Measurements from ENCODE around the gene NCK2.

The NCK2 gene

DNA sequence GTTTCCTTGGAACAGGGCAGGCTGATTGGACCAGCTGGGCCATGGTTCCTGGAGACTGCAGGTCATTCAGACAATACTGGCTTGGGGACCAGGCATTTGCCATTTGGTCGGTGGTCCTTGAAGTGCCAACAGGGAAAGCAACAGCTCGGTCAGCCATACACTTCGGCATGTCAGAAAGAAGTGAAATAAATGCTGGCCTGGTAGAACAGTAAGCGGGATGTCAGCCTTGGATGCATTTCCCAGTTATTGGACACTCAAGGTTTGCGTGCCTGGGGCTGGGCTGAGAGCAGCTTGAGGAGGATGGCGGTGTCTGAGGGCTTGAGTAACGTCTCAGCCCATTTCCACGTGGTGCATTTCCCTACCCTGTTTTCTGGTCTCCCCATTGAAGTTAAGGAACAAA lies 75.4 kb downstream of the NCK2 start:
- DNase-seq, result no peak

DNA sequence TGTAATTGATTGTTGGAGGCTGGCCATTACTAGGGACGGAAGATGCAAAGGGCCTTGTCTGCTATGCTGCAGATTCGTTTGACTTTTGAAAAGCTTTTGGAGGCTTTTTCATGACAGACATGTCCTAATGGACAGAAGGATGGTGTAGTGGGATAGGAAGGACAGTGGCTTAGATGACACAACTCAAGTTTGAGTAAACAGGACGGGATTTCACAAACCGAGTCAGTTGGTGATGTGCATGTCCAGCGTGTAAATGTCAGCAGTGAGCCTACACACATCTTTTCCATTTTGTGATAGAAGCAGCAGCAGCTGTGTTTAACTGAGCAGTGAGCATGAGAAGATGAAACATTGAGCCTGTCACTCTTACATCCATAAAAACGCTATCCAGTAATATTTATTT lies 76.0 kb downstream of the NCK2 start:
- DNase-seq, result no peak

DNA sequence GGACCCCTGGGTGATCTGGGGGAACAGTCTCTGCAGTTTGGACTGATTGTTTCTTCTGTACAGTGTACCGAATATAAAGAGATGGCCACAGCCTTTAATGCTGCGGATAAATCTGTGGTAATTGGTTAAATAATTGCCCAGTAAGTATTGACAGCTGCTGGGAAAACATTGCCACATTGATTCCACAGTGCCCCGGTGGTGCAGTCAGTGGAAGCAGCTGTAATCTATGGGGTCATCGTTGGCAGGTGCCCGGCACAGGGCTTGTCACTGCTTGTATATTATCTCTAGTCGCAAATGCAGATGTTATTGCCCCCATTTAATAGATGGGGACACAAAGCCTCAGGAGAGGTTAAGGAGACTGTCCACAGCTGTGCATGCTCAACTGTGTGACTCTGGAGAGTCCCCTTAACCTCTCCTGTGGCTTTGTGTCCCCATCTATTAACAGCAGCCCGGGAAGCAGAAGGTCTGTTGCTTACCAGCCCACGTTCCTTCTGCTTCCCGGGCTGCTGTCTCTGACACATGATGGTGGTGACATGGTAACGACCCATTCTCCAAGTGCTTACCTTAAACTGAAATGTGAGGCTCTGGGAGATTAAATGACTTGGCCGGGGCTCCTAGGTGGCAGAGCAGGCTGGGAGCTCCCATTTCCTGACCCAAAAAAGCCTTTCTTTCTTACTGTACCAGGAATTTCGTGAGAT lies 76.9 kb downstream of the NCK2 start:
- no peak for DNase-seq

DNA sequence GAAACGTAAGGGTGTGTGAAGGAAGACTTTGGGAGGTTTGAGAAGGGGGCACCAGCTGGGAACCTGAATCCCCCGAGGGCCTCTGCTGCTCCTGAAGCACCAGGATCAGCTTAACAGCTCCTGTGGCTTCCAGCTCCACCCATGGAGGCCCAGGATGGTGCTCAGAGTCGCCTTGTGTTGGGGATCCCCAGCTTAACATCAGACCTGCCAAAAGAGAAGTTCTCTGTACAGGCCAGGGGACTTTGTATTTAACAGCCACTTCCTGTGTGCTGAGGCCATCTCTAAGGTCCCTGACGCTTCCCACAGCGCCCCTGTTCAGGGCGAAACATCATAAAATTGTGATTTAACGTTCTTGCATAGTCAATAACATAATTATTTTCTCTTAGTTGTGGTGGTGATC lies 77.5 kb downstream of the NCK2 start:
- no peak for DNase-seq

DNA sequence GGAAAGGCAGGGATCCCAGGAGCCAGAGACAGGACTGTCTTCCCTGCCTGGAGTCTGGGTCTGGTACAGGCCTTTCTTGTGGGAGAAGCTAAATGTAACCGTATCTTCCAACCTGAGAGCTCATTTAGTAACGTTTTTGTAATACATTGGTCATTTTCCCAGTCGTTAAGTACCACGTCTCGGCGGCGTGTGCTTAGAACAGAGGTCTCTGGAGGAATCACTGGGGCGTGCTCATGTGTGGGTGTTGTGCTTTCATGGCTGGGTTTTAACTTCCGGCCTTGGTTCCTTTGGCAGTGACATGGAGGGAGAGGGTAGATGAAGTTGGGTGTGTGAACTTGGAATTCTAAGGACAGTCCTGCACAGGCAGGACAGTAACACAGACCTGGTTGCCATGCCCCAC lies 79.7 kb downstream of the NCK2 start:
- no peak for DNase-seq

DNA sequence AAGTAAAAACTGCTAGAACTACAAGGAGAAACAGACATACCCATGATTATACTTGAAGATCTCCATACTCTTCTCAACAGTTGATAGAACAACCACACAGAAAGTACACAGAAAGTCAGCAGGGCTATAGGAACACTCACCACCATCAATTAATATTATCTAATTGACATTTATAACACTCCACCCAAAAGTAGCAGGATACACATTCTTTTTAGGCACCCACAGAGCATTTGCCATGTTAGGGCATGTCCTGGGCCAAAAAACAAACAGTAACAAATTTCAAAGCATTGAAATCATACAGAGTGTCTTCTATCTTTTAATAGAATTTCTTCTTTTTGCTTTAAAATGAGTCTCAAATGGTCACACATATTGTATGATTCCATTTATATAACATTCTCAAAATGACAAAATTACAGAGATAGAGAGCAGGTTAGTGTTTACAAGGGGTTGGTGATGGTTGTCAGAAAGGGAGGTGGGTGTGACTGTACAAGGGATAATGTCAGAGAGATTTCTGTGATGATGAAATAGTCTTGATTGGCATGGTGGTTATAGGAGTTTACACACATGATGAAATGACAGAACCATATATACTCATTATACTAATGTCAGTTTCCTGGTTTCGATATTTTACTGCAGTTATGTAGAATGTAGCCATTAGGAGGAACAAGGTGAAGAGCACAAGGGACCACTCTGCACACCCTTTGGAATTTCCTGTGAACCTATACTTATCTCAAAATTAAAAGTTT lies 82.8 kb downstream of the NCK2 start:
- no peak for DNase-seq

DNA sequence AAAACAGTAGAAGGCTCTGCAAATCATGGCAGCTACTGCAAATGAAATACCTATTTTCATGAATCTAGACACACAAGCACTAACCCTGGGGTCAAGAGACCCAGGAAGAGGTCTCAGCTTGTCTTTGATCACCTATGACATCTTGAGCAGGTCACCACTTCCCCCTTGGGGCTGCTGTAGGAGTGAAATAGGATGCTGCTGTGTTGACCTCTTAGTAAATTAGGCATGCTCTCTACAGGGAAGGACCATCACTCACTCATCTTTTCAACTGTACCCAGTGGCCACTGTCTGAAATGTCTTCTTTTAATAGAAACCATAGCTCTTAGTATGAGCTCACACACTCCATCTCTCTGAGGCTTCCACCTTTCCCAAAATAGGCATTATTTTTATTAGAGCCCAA lies 83.8 kb downstream of the NCK2 start:
- DNase-seq, result no peak

DNA sequence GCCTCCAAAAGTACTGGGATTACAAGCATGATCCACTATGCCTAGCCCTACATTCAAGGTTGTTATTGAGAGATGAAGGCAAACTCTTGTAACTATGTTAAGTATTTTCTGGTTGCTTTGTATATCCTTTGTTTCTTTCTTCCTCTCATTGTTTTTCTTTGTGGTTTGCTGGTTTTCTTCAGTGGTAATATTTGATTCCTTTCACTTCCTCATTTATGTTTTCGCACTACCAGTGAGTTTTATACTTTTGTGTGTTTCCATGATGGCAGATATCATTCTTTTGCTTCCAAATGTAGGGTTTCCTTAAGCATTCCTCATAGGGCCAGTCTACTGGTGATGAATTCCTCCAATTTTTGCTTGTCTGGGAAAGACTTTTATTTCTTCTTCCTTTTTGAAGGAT lies 90.2 kb downstream of the NCK2 start:
- DNase-seq, result no peak

DNA sequence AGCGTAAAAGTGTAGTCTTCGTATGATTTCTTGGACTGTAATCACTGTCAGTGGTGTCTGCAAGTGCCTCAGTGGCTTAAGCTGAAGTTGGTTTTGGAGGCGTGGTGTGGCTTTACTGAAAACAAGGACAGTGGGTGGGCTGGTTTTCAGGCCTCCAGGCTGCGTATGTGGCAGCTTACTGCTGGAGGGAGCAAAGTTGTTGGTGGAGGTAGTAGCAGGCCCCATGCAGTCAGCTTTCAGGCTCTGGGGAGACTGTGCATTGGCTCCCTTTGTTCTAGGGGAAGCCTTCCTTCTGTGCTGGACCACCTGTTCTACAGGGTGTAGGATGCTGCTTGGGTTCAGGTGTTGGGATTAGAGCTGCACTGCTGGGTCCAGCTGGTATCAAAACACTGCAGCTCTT lies 91.6 kb downstream of the NCK2 start:
- DNase-seq, result no peak

DNA sequence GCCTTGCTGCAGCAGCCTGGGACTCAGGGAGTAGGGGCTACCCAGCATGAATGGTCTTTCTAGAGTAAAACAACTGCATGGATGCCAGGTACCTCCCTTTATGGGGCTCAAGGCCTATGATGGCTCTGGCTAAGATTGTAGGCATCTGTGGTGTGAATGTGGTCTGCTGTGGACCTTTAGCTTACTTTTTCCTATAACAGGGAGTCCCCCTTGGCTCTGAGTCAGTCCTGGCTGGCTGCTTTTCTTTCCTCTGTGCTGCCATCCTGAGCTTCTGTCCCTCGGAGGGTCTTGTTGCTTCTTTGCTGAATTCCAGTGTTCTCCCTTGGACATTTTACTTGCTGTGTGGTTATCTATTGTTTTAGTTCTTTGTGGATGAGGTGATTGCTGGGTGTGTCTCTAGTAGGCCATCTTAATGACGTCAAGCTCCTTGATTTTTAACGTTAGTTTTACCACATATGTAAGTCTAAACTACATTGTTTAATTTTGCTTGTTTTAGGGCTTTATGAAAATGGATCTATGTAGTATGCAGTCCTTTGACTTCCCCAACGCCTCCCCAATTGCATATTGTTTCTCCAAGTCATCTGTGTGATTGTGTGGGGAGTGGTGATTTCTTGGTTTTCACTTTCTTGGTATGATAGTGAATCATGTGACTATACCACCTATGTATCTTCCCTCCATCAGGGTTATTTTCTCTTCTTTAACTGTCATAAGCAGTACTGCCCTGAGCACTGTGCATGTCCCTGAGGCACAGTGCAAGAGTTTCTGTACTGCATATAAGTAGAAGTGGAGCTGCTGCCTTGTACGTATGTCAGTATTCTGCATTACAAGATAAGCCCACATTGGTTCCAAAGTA lies 92.4 kb downstream of the NCK2 start:
- no peak for DNase-seq

DNA sequence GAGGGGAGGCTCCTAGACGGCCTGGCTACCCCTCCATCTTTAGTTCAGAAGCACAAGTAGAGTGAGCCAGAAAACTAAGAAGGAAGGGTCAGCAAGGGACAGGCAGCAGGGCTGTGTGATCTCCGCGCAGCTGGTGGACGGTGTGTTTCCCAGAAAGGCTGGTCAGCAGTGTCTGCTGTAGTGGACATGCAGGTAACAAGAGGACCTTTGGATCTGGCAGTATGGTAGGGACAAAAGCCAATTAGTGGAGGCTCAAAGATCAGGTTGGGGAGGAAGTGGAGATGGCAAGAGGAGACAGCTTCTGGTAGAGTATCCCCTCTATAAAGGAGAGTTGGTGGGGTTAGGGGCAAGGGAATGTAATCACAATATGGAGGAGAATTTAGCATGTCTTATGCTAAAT lies 95.1 kb downstream of the NCK2 start:
- DNase-seq, result no peak

DNA sequence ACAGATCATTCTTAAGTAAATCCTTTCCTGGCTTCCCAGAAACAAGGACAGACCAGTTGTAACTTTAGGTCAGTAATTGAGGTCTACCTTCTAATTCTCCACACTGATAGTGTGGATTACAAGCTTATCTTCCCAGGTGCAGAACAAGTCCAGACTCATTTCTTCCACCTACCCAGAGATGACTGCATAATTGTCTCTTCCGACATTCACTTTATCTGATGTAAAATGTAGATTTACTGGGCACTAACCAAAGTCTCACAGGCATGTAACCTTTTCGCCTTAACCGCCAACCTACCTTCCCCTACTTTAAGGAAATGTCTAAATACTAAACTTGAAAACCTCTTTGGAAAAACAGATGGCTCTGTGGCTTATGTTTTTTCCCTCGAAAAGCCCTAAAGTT lies 96.2 kb downstream of the NCK2 start:
- DNase-seq, result no peak

DNA sequence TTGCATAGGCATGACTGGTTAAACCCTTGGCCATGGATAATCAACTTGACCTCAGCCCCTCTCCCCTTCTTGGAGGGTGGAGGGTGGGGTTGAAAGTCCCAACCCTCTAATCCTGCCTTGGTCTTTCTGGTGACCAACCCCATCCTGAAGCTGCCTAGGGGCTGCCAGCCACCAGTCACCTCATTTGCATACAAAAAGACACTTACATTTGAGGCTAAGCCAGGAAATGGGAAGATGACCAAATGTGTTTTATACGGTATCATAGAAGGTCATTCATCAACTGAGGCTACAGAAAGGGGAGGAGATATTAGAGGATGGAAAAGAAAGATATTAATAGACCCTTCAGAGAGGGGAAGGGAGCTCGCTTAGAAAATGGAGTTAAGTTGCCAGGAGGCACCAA lies 96.8 kb downstream of the NCK2 start:
- no peak for DNase-seq

DNA sequence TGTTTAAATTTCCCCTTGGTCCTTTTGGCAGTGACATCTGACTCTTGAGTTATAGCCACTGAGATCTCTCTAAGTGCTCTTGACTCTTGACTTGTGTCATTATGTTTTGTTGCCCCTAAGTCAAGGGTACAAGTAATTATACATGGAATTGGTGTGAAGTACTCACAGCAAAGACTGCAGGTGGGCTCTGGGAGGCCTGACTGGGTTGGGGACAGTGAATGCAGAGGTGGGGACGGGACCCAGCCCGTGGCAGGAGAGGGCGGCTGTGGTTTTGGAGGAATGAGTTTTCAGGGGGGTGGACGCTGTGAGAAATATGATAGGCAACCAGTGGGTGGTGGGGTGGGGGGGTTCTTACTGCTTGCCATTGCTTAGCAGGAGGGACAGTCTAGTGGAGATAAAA lies 97.8 kb downstream of the NCK2 start:
- DNase-seq, result no peak

DNA sequence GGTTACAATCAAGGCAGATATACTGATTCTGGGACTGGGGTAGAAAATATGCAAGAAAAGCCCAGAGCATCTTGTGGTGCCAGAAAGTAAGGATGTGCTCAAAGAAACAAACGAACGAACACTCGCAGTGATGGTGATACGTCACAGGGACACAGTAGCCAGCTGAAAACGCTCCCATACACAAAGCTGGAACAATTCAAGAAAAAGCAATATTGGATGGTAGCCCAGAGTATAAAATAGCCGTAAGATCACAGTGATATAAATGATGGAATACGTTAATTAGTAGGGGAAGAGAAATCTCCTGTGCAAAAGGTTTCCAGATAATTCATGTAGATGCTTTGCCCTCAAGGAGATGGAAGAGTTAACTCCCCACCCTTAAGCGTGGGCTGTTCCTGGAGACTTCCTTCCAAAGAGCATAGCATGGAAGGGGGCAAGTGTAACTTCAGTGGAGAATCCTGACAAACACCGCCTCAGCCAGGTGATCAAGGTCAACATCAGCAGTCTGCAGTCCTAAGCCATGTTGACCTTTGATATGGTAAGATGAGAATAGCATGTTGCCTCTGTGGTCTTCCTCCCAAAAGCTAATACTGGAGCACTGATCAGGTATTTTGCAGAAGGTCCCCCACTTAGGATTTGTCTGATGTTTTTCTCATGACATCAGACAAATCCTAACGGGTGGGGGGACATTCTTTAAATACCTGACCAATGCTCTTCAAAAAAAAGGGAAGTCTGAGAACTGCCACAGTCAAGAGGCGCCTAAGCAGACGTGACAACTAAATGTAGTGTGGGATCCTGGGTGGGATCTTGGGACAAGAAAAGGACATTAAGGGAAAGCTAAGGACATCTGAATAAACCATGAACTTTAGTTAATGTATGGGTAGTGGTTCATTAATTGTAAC lies 99.0 kb downstream of the NCK2 start:
- DNase-seq, result no peak

DNA sequence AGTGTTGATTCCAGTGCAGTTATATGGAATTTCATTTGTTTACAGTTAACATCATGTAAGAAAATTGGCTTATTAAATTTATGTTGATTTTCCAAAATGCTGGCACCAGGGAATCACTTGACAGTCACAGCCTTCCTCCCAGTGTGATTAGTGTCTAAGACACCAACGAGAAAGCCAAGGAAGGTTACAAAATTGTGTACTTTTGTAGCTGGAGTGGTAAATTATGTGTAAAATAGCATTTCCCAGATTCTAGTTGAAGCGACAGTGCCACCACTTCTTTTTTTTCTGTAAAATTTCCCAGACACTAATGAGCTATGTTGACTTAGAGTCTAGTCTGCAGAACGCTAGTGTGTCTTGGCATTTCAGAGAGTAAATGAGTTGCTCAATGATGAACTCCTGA lies 101.3 kb downstream of the NCK2 start:
- no peak for DNase-seq

DNA sequence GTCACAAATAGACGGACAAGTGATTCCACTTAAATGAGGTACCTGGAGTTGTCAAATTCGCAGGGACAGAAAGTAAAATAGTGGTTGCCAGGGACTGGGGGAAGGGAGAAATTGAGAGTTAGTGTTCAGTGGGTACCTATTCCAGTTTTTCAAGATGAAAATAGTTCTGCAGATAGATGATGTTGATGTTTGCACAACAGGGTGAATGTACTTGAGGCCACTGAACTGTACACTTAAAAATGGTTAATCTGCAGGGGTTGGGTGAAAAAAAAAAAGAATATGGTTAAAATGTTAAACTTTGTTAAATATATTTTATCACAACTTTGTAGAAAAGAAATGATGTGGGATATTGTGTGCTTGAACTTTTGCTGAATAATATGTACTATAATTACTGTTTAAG lies 102.3 kb downstream of the NCK2 start:
- DNase-seq, result no peak

DNA sequence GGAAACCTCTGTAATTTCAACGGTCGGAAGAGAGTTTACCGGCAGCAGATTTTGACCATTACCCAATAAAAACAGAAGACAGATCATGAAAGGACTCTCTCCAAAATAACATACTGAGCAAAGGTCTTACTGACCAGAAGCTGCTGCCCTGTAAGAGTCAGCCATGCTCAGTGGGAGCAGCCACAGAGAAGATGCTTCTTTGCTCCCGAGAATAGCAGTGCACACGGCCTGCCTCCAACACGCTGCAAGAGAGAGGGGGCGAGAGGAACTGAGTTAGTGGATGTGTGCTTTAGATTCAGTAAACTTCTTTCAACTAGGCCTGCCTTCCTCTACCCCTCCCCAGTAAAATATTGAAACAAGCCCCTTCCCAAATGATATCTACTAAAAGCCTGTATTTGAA lies 103.7 kb downstream of the NCK2 start:
- no peak for DNase-seq

DNA sequence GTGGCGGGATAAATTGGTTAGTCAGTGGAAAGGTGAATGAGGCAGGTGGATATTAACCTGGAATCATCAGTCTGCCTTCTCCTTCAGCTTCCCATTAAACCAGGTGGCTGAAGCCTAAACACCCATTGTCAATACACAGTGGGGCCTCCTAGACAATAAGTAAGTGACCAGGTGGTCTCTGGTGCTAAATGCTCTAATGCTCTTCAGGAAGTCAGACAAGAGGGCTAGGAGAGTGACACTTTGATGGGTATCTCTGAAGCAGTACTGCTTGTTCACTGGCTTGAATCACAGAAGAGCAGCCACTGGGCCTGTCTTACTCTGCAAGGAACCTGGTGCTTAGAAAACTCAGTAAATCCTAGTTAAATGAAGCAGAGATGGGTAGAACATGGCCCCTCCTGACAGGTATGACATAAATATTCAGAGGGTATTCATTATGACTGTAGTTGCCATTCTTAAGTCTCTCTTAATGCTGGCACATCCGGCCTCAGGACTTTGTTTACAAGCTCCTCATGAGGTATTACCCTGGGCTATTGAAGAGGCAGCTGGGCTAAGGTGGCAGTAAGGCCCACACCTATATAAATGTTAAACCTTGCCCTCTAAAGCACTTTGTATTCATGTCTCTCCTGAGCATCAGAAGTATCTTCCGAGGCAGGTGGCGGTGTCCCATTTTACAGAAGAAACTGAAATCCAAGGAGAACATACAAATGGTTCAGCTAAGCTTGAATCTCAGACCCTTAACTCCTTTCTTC lies 104.9 kb downstream of the NCK2 start:
- DNase-seq, result no peak

DNA sequence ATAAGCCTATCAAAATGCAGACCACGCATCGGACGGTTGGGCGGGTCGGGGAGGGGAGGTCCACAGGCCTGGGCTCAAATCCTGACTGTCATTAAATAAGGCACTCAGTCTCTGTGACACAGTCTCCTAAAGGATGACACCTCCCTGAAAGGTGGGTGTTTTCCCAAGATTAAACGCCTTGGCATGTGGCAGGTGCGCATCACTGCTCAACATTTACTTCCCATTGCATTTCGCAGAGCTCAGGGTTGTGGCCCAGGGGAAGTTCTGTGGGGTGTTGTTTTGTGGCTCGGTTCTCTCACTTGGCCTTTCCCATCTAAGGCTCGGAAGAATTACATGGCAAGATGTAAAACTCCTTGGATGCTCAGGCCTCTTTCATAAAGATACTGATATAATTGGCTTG lies 107.4 kb downstream of the NCK2 start:
- no peak for DNase-seq

DNA sequence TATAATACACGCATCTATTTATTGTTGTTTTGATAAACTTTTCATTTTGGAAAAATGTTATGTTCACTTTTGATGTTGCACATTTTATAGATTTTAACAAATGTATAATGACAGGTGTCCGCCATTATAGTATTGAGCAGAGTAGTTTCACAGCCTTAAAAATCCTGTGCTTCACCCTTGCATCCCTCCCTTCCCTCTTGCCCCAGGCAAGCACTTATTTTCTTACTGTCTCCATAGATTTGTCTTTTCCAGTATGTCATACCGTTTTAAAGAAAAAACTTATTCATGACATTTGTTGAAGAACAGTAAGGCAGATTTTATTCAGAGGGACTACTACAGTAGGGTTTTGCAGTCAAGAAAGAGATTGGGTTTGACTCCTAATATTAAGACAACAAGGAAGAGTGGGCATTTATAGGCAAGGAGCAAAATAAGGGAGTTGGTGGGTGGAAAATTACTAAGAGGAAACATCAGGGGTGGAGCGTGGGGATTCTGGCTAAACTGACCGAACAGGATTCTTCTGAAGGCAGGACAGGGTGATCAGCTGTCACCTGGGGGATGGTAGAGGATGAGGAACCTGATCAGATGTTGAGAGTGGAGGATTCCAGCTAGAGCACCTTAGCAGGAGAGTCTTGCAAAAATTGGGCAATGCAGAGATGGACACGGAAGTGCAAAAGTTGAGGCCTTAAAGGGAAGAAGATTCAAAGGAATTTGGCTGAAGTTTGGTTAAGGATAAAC lies 108.8 kb downstream of the NCK2 start:
- DNase-seq, result no peak

Data from T-helper 9 cell (primary cell).